Naive B cell (primary cell): ENCODE results near the gene C10orf95. TPM values are rescaled to one million over a fixed set of nuclear protein-coding genes. Genes with fewer than 3 reads are reported as not detected.

ENCODE experiments used
- ATAC-seq, 2 donors: fragments of 150-1000 bp; cut with Tn5 transposase; 2 replicates each; pipeline ENCODE4 v1.10.0; 2021; ENCODE audit warnings: low read depth in 2 of 2, mild to moderate bottlenecking in 2 of 2, moderate library complexity in 2 of 2
- DNase-seq: peaks from one replicate; pipeline ENCODE4 v3.0.0; 2022
- H3K27ac Mint-ChIP-seq, 6 donors: one replicate each; pipeline ENCODE4 v1.8.0; 2020 to 2022; ENCODE audit warnings: mild to moderate bottlenecking in 6 of 6, mixed read lengths in 6 of 6, moderate library complexity in 5 of 6, inconsistent platforms in 2 of 6
- H3K27me3 Mint-ChIP-seq, 3 donors: one replicate each; pipeline ENCODE4 v1.8.0; 2021 to 2022; ENCODE audit warnings: mixed read lengths in 3 of 3, mild to moderate bottlenecking in 1 of 3
- H3K36me3 Mint-ChIP-seq, 2 donors: one replicate each; pipeline ENCODE4 v1.8.0; 2020 to 2022; ENCODE audit warnings: mixed read lengths in 2 of 2, inconsistent platforms in 1 of 2, mild to moderate bottlenecking in 1 of 2
- H3K4me1 Mint-ChIP-seq, 3 donors: one replicate each; pipeline ENCODE4 v1.8.0; 2020 to 2022; ENCODE audit warnings: mixed read lengths in 3 of 3, inconsistent platforms in 1 of 3, mild to moderate bottlenecking in 1 of 3, moderate library complexity in 1 of 3
- H3K4me3 Mint-ChIP-seq, 8 donors: one replicate each; pipeline ENCODE4 v1.8.0; 2020 to 2022; ENCODE audit warnings: mild to moderate bottlenecking in 8 of 8, mixed read lengths in 8 of 8, moderate library complexity in 8 of 8, inconsistent platforms in 2 of 8
- H3K9me3 Mint-ChIP-seq, 7 donors: one replicate each; pipeline ENCODE4 v1.8.0; 2020 to 2022; ENCODE audit warnings: mixed read lengths in 7 of 7, mild to moderate bottlenecking in 5 of 7, inconsistent platforms in 2 of 7, moderate library complexity in 1 of 7
- polyA plus RNA-seq, 6 donors: library from polyadenylated mRNA; unstranded; fragments of 300-500 nt; fragmentation: Illumina TruSeq; gene quantifications; one replicate each; pipeline ENCODE4 v1.2.3, GENCODE V29; 2021; ENCODE audit warnings: low read depth in 6 of 6

C10orf95 gene
- polyA plus RNA-seq, 6 donors from 2014 or later = 0.29 to 1.9 (median 0.99) TPM

- Mint-ChIP-seq H3K27ac (peak overlapping the region in 1 of 6 donors; percentile 81), H3K4me3 (no peak overlapping the region), H3K36me3 (peaks cover 0 to 16% of the 10 kb centered on the region in 2 donors), H3K4me1 (peaks cover 27 to 42% (median 35%) of the 10 kb centered on the region in 3 donors), H3K9me3 (no peaks in the 10 kb centered on the region), H3K27me3 (peaks cover 46 to 89% (median 73%) of the 10 kb centered on the region in 3 donors)
- DNase-seq (no peak), ATAC-seq (no peak)
Measured at GRCh38 chr10:102414749-102415148, 36.6 kb downstream of the C10orf95 start.

- no peak for ATAC-seq
- H3K4me3 Mint-ChIP-seq = no peak overlapping the region
- peaks cover 0 to 21% of the 10 kb centered on the region in 2 donors for H3K36me3 Mint-ChIP-seq
- no peaks in the 10 kb centered on the region for H3K9me3 Mint-ChIP-seq
- peaks cover 26 to 39% (median 31%) of the 10 kb centered on the region in 3 donors for H3K4me1 Mint-ChIP-seq
- H3K27ac Mint-ChIP-seq = no peak overlapping the region
- DNase-seq = no peak
- H3K27me3 Mint-ChIP-seq = peaks cover 51 to 93% (median 79%) of the 10 kb centered on the region in 3 donors
Measured at GRCh38 chr10:102413806-102414561, 37.4 kb downstream of the C10orf95 start.

- peak overlapping the region in 1 of 8 donors; percentile 52 for H3K4me3 Mint-ChIP-seq
Measured at GRCh38 chr10:102413053-102413705, 38.2 kb downstream of the C10orf95 start.

DNA sequence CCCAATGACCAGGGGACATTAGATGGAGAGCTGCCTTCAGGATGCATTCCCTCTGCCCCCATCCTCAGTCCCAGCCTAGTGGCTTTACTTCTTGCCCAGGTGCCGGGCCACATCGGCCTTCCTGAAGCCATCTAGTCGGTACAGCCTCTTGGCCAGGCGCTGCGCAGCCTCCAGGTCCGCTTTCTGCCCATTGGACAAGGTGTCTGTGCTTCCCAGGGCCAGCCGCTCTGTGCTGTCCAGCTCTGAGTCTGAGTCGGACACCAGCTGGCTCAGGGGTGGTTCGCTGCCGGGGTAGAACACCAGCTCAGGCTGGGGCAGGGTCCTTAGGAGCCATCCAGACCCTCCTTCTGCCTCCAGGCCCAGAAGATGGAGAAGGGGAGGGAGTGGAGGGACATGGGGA lies 39.0 kb downstream of the C10orf95 start:
- no peak for ATAC-seq
- Mint-ChIP-seq H3K9me3 (peaks cover 0 to 2% (median 0%) of the 10 kb centered on the region in 7 donors), H3K36me3 (peaks cover 0 to 21% of the 10 kb centered on the region in 2 donors), H3K4me3 (peak overlapping the region in 1 of 8 donors; percentile 66), H3K4me1 (peaks cover 25 to 38% (median 35%) of the 10 kb centered on the region in 3 donors), H3K27me3 (peaks cover 55 to 91% (median 81%) of the 10 kb centered on the region in 3 donors), H3K27ac (no peak overlapping the region)
- no peak for DNase-seq

More at GRCh38 chr10:102413053-102413705, 38.2 kb downstream of the C10orf95 start:
- Mint-ChIP-seq H3K27me3 (peaks cover 53 to 91% (median 82%) of the 10 kb centered on the region in 3 donors), H3K4me1 (peaks cover 25 to 39% (median 34%) of the 10 kb centered on the region in 3 donors), H3K27ac (peak overlapping the region in 1 of 6 donors; percentile 76), H3K9me3 (peaks cover 0 to 2% (median 0%) of the 10 kb centered on the region in 7 donors), H3K36me3 (peaks cover 0 to 21% of the 10 kb centered on the region in 2 donors)
- ATAC-seq = peak; percentile 17 to 23
- no peak for DNase-seq

- Mint-ChIP-seq H3K27ac (peak overlapping the region in 3 of 6 donors; percentile 47 to 88 (median 49)), H3K4me3 (peak overlapping the region; percentile 8 to 79 (median 66)), H3K9me3 (peaks cover 0 to 2% (median 0%) of the 10 kb centered on the region in 7 donors), H3K27me3 (peaks cover 56 to 89% (median 74%) of the 10 kb centered on the region in 3 donors), H3K36me3 (peaks cover 0 to 21% of the 10 kb centered on the region in 2 donors), H3K4me1 (peaks cover 27 to 42% (median 35%) of the 10 kb centered on the region in 3 donors)
- no peak for ATAC-seq
- no peak for DNase-seq
Measured at GRCh38 chr10:102411341-102412255, 39.7 kb downstream of the C10orf95 start.

DNA sequence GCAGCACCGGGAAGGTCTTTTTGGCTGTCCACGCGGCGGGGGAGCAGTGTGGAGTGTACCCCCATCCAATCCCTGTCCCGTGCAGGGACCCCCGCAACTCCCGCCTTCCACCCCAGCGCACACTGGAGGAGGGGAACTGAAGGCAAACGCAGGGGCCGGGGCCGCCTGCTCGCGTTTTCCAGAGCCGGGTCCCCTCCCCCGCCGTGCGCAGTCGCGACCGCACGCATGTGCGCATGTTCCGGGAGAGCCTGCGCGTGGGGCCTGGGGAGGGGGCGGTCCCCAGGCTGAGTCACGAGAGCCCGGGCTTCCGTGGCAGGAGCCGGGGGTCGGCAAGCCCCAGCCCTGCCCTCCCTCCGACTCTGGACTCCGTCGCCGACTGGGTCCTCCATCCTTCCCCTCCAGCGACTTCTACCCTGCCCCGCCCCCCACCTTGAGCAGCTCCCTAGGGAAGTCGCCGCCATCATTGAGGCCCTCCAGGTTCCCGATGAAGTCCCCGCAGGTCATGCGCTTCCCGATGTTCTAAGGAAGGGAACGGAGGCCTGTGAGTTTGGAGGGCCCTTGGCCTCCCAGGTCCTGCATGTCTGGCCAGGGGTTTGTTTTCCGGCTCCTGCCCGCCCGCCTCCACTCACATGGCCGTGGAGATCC lies 40.8 kb downstream of the C10orf95 start:
- no peak for ATAC-seq
- DNase-seq = no peak
- H3K36me3 Mint-ChIP-seq = peaks cover 0 to 14% of the 10 kb centered on the region in 2 donors
- H3K4me1 Mint-ChIP-seq = peaks cover 27 to 48% (median 38%) of the 10 kb centered on the region in 3 donors
- H3K27ac Mint-ChIP-seq = no peak overlapping the region
- peak overlapping the region in 7 of 8 donors; percentile 49 to 89 (median 78) for H3K4me3 Mint-ChIP-seq
- H3K9me3 Mint-ChIP-seq = peaks cover 0 to 2% (median 0%) of the 10 kb centered on the region in 7 donors
- H3K27me3 Mint-ChIP-seq = peaks cover 51 to 79% (median 64%) of the 10 kb centered on the region in 3 donors

- Mint-ChIP-seq H3K4me1 (peaks cover 27 to 49% (median 38%) of the 10 kb centered on the region in 3 donors), H3K36me3 (peaks cover 0 to 14% of the 10 kb centered on the region in 2 donors), H3K4me3 (peak overlapping the region; percentile 64 to 89 (median 78)), H3K27me3 (peaks cover 51 to 73% (median 58%) of the 10 kb centered on the region in 3 donors), H3K27ac (peak overlapping the region in 3 of 6 donors; percentile 2 to 60 (median 30)), H3K9me3 (peaks cover 0 to 2% (median 0%) of the 10 kb centered on the region in 7 donors)
- ATAC-seq = no peak
- DNase-seq = no peak
Measured at GRCh38 chr10:102409604-102410428, 41.5 kb downstream of the C10orf95 start.

DNA sequence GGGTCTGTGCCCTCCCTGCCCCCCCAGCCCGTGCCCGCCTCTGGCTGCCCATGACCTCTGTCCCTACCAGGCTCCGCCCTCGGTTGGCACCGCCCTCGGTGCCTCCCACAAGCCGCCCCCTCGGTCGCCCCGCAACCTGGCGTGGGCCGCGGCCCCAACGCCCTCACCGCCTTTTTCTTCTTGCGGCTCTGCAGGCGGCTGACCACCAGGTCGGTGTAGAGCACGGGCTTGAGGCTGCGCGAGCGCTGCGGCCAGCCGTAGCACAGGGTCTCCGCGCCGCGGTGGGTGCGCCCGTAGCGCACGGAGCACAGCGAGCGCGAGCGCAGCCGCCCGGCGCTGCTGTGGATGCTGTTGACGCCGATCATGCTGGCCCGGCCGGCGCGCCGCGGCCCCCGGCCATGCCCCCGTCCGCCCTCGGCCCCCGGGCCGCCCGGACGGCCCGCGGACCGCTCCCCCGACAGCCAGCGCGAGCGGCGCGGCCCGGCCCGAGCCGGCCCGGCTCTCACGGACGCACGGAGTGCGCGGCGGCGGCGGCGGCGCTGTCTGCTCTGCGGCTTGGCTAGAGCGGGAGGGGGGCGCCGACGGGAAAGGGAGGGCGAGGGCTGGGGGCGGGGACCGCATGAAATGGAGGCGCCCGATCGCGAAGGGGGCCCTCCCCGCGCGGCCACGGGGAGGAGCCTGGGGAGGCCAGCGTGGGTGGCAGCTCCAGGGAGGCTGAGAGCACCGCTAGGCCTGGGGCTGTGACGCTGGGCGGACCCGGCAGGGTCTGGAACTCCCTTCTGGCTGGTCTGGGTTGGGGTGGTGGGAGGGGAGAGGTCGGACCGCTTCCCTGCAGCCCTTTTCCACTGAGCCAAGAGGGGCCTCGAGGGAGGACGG lies 42.4 kb downstream of the C10orf95 start:
- Mint-ChIP-seq H3K27ac (peak overlapping the region in 4 of 6 donors; percentile 14 to 64 (median 45)), H3K27me3 (peaks cover 48 to 64% (median 50%) of the 10 kb centered on the region in 3 donors), H3K4me3 (peak overlapping the region; percentile 64 to 89 (median 78)), H3K9me3 (peaks cover 0 to 2% (median 0%) of the 10 kb centered on the region in 7 donors), H3K36me3 (peaks cover 0 to 14% of the 10 kb centered on the region in 2 donors), H3K4me1 (peaks cover 31 to 46% (median 38%) of the 10 kb centered on the region in 3 donors)
- DNase-seq (no peak), ATAC-seq (peak; percentile 56 to 62)

- peaks cover 31 to 53% (median 44%) of the 10 kb centered on the region in 3 donors for H3K4me1 Mint-ChIP-seq
Measured at GRCh38 chr10:102408131-102408727, 43.1 kb downstream of the C10orf95 start.

GRCh38 chr10:102407425-102408130 lies 43.8 kb downstream of the C10orf95 start:
- Mint-ChIP-seq H3K4me1 (peaks cover 31 to 53% (median 38%) of the 10 kb centered on the region in 3 donors), H3K9me3 (peaks cover 0 to 2% (median 0%) of the 10 kb centered on the region in 7 donors), H3K36me3 (peaks cover 0 to 14% of the 10 kb centered on the region in 2 donors), H3K4me3 (peak overlapping the region in 5 of 8 donors; percentile 9 to 66 (median 52)), H3K27ac (peak overlapping the region in 1 of 6 donors; percentile 76), H3K27me3 (peaks cover 38 to 50% (median 44%) of the 10 kb centered on the region in 3 donors)
- no peak for ATAC-seq
- no peak for DNase-seq

More at GRCh38 chr10:102408131-102408727, 43.1 kb downstream of the C10orf95 start:
- DNase-seq (no peak), ATAC-seq (no peak)
- Mint-ChIP-seq H3K4me3 (peak overlapping the region; percentile 16 to 82 (median 65)), H3K27me3 (peaks cover 43 to 57% (median 49%) of the 10 kb centered on the region in 3 donors), H3K27ac (peak overlapping the region in 3 of 6 donors; percentile 15 to 85 (median 64)), H3K36me3 (peaks cover 0 to 14% of the 10 kb centered on the region in 2 donors), H3K9me3 (peaks cover 0 to 2% (median 0%) of the 10 kb centered on the region in 7 donors)
